B cell (primary cell): ENCODE measurements around the gene ABHD2. TPM values are rescaled to one million over a fixed set of nuclear protein-coding genes. Genes with fewer than 3 reads are reported as not detected.

Source experiments
- ATAC-seq: fragments of 200-7000 bp; cut with Tn5 transposase; one replicate; pipeline ENCODE4 v1.10.0; 2021; ENCODE audit warnings: low read depth, mild to moderate bottlenecking, moderate number of reproducible peaks, moderate library complexity
- CTCF ChIA-PET: fragments of 350-600 bp; sonication (Branson Sonifier 250); formaldehyde crosslinking; loops from one replicate; lab custom pipeline; 2021; ENCODE audit warnings: antibody characterized with exemption, inconsistent platforms; lab: Charles Lee
- POLR2A ChIA-PET: fragments of 350-600 bp; sonication (Branson Sonifier 250); formaldehyde crosslinking; loops from one replicate; lab custom pipeline; 2021; ENCODE audit warnings: antibody characterized with exemption; lab: Charles Lee
- DNase-seq: peaks from one replicate; pipeline ENCODE4 v3.0.0; 2013
- H2AFZ ChIP-seq: 2 replicates; pipeline ENCODE4 v1.6.1; 2012; ENCODE audit warnings: mild to moderate bottlenecking, low read depth, low read length; ENCODE audit not compliant: insufficient read depth, poor library complexity, severe bottlenecking
- H3K27ac ChIP-seq, 2 donors: 1 replicate in 1 of 2; 2 replicates in 1 of 2; pipeline ENCODE4 v1.5.1; 2012 to 2013; ENCODE audit warnings: low read length in 2 of 2, mild to moderate bottlenecking in 2 of 2, moderate library complexity in 1 of 2
- H3K27me3 ChIP-seq, 4 experiments: fragments of 200-600 bp in 1 of 4; sonication (generic) in 1 of 4; replicated peaks in 1 of 4; 1 replicate in 2 of 4; 2 replicates in 2 of 4; pipeline versions ENCODE4 v1.6.1 to v1.7.0; 2013 to 2016; ENCODE audit warnings: low read length in 3 of 4, mild to moderate bottlenecking in 2 of 4, mixed read lengths in 1 of 4, moderate library complexity in 1 of 4; ENCODE audit not compliant: insufficient read depth in 4 of 4, control insufficient read depth in 3 of 4; ENCODE audit errors: control extremely low read depth in 1 of 4
- H3K36me3 ChIP-seq, 2 experiments: replicated peaks in 1 of 2; 1 replicate in 1 of 2; 2 replicates in 1 of 2; pipeline versions ENCODE4 v1.6.1 to v1.7.1; 2013; ENCODE audit warnings: low read length in 1 of 2; ENCODE audit not compliant: insufficient read depth in 2 of 2, control insufficient read depth in 1 of 2; ENCODE audit errors: control extremely low read depth in 1 of 2, extremely low read depth in 1 of 2
- H3K4me1 ChIP-seq, 2 donors: fragments of 200-600 bp in 1 of 2; sonication (generic) in 1 of 2; 1 replicate in 1 of 2; 2 replicates in 1 of 2; pipeline versions ENCODE4 v1.5.1 to v1.6.1; 2013 to 2017; ENCODE audit warnings: low read length in 2 of 2; ENCODE audit not compliant: control insufficient read depth in 2 of 2, insufficient read depth in 2 of 2
- H3K4me2 ChIP-seq: replicated peaks from 2 replicates; pipeline ENCODE3; 2012; ENCODE audit warnings: mild to moderate bottlenecking, low read depth, low read length; ENCODE audit not compliant: poor library complexity, severe bottlenecking
- H3K4me3 ChIP-seq, 5 experiments: fragments of 200-600 bp in 1 of 5; sonication (generic) in 1 of 5; 1 replicate in 3 of 5; 2 replicates in 2 of 5; pipeline versions ENCODE4 v1.5.1 to v1.7.0; 2011 to 2016; ENCODE audit warnings: low read length in 4 of 5, mild to moderate bottlenecking in 4 of 5, low read depth in 2 of 5, control low read depth in 1 of 5, moderate library complexity in 1 of 5; ENCODE audit not compliant: insufficient read depth in 1 of 5; ENCODE audit errors: control extremely low read depth in 1 of 5, extremely low read depth in 1 of 5
- H3K79me2 ChIP-seq: fragments of 200-600 bp; sonication (generic); one replicate; pipeline ENCODE4 v1.6.0; 2016; ENCODE audit warnings: low read length; ENCODE audit not compliant: control insufficient read depth, insufficient read depth
- H3K9ac ChIP-seq: fragments of 200-600 bp; sonication (generic); 2 replicates; pipeline ENCODE4 v1.6.1; 2017; ENCODE audit warnings: mild to moderate bottlenecking, low read length, moderate library complexity
- H3K9me3 ChIP-seq, 3 donors: one replicate each; pipeline versions ENCODE4 v1.6.1 to v1.7.1; 2013; ENCODE audit warnings: low read length in 2 of 3; ENCODE audit not compliant: control insufficient read depth in 2 of 3, insufficient read depth in 1 of 3; ENCODE audit errors: control extremely low read depth in 1 of 3
- H4K20me1 ChIP-seq: 2 replicates; pipeline ENCODE4 v1.6.0; 2012; ENCODE audit warnings: mild to moderate bottlenecking, low read length; ENCODE audit not compliant: insufficient read depth, control insufficient read depth, poor library complexity, severe bottlenecking
- H3K27ac Mint-ChIP-seq: one replicate; pipeline ENCODE4 v1.8.0; 2021; ENCODE audit warnings: mixed read lengths
- H3K27me3 Mint-ChIP-seq: one replicate; pipeline ENCODE4 v1.8.0; 2021; ENCODE audit warnings: mixed read lengths
- H3K4me1 Mint-ChIP-seq: one replicate; pipeline ENCODE4 v1.8.0; 2021; ENCODE audit warnings: mixed read lengths
- H3K4me3 Mint-ChIP-seq: one replicate; pipeline ENCODE4 v1.8.0; 2021; ENCODE audit warnings: mixed read lengths
- H3K9me3 Mint-ChIP-seq: one replicate; pipeline ENCODE4 v1.8.0; 2022; ENCODE audit warnings: mixed read lengths; ENCODE audit not compliant: insufficient read depth
- CTCF ChIP-seq: fragments of 200-600 bp; IDR thresholded peaks from one replicate; pipeline ENCODE4 v1.8.0; 2022; ENCODE audit warnings: antibody characterized with exemption, mild to moderate bottlenecking
- EZH2 ChIP-seq: IDR thresholded peaks from 2 replicates; pipeline ENCODE4 v1.6.1; 2012; ENCODE audit warnings: borderline replicate concordance, low read depth, mild to moderate bottlenecking, moderate library complexity, low read length; ENCODE audit not compliant: insufficient read depth, poor library complexity, severe bottlenecking
- WGBS: methylation state at CpG from one replicate; pipeline ENCODE4 v1.1.5; 2013; ENCODE audit warnings: missing lambda C conversion rate; ENCODE audit not compliant: insufficient coverage; 5-methylcytosine and 5-hydroxymethylcytosine counted together
- intact Hi-C: fragments of 100-400 bp; cut with micrococcal nuclease; formaldehyde crosslinking; loops from one replicate; pipeline ENCODE4 v1.10.0; 2022
- polyA plus RNA-seq: library from polyadenylated mRNA; depleted of rRNA; stranded (reverse); fragments of >200 nt; gene quantifications from 2 replicates; pipeline ENCODE4 v1.2.3, GENCODE V29; 2012
- total RNA-seq, 2 donors: library from RNA; stranded (reverse); fragments of 120-200 nt in 1 of 2; gene quantifications; 1 replicate in 1 of 2; 2 replicates in 1 of 2; pipeline versions ENCODE4 v1.2.3 to v1.2.4, GENCODE V29; 2013 to 2022

ABHD2 gene
- total and polyA plus RNA-seq, 2 donors (not counting 1 experiment from before 2014, with no cell fraction given): 7.1 to 45.8 TPM

DNA sequence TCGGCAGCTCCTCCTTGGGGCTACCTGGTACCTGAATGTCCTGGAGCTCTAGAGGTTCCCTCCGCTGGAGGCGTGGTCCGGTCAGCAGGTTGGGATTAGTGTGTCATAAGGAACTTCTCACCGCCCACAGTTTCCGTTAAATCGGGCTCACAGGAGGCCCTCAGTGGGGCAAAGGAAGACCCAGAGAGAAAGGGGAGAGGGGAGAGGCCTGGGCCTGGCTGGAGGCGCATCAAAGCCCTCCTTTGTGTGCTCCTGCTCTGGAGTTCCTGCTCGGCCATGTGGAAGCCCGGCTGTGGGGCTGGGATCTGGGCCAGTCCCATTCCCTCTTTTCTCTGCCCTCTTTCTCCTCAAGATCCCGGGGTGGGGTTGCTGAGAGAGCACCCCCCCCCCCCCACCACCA, 133.3 kb downstream of the ABHD2 start, which contains the start of gene RLBP1:
RLBP1 (minus strand) TSS at position 37 of the 400 bp plus-strand sequence. CDS start 2,604 bp downstream, outside the sequence.
- H2AFZ ChIP-seq: no peak within 1 kb of the TSS
- no peaks in the 10 kb centered on the region for H3K9me3 ChIP-seq
- no peak for DNase-seq
- ATAC-seq: no peak
- H3K4me3 ChIP-seq: no peak within 1 kb of the TSS
- H4K20me1 ChIP-seq: no peaks in the 10 kb centered on the region
- no peaks in the 10 kb centered on the region for H3K79me2 ChIP-seq
- WGBS: 84% methylated on average over 7 of the region's 11 CpGs
- H3K4me2 ChIP-seq: no peak within 1 kb of the TSS
- H3K9ac ChIP-seq: no peak within 1 kb of the TSS
- ChIA-PET POLR2A (no interaction called here), CTCF (no interaction called here)
- H3K27ac ChIP-seq: no peak within 1 kb of the TSS
- no peaks in the 10 kb centered on the region for H3K4me1 ChIP-seq
- no peaks in the 10 kb centered on the region for H3K27me3 ChIP-seq
- Mint-ChIP-seq H3K9me3 (no peaks in the 10 kb centered on the region), H3K27me3 (peaks cover 4% of the 10 kb centered on the region), H3K4me3 (no peak within 1 kb of the TSS), H3K27ac (no peak within 1 kb of the TSS), H3K4me1 (no peaks in the 10 kb centered on the region)
- TF ChIP-seq EZH2 (no peak), CTCF (no peak)
- H3K36me3 ChIP-seq: no peaks in the 10 kb centered on the region
- intact Hi-C loops: no loop called here

DNA sequence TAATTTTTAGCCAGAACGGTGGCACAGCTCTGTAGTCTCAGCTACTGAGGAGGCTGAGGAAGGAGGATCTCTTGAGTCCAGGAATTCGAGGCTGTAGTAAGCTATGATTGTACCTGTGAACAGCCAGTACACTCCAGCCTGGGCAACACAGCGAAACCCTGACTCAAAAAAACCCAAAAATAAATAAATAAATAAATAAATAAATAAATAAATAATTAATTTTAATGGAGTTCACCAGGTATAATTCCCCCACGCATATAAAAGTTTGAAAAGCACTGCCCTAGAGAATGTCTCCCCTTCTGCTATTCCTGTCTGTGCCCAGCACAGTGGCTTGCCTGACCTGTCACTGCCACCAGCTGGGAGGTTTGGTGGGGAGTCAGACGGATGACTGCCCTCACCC, 137.3 kb downstream of the ABHD2 start:
- peaks cover 20% of the 10 kb centered on the region for H3K27me3 Mint-ChIP-seq

More for the DNA sequence above, 137.3 kb downstream of the ABHD2 start:
- Mint-ChIP-seq H3K9me3 (no peaks in the 10 kb centered on the region), H3K4me3 (no peak overlapping the region), H3K27ac (no peak overlapping the region), H3K4me1 (no peaks in the 10 kb centered on the region)
- ChIA-PET POLR2A (no interaction called here), CTCF (interaction anchor here (0.6 to 1.1 kb wide), 3 partner anchors 19 to 168 kb away, joined by 3 read pairs; no protein-coding TSS in a partner anchor)
- Histone ChIP-seq H3K79me2 (no peaks in the 10 kb centered on the region), H2AFZ (no peak overlapping the region), H3K27me3 (no peaks in the 10 kb centered on the region), H3K9me3 (no peaks in the 10 kb centered on the region), H3K4me3 (no peak overlapping the region), H3K4me1 (no peaks in the 10 kb centered on the region), H3K36me3 (no peaks in the 10 kb centered on the region), H4K20me1 (no peaks in the 10 kb centered on the region), H3K27ac (no peak overlapping the region), H3K4me2 (no peak overlapping the region), H3K9ac (no peak overlapping the region)
- intact Hi-C loops: no loop called here
- TF ChIP-seq CTCF: no peak
- DNase-seq: no peak
- no CpG with 5 or more reads among the region's 5 CpGs for WGBS
- ATAC-seq: no peak
